ENCODE data around the gene CIZ1. TPM values are rescaled to one million over a fixed set of nuclear protein-coding genes. Genes with fewer than 3 reads are reported as not detected.
A peak's percentile ranks its signal among the peaks of the same experiment; 100 is the strongest.

Gene CIZ1
- total and polyA plus RNA-seq, 10 of the 15 experiments (the other 5 are each of a cell fraction or from before 2014, with no cell fraction given) = 1.8 to 91.6 (median 35.4) TPM

DNA sequence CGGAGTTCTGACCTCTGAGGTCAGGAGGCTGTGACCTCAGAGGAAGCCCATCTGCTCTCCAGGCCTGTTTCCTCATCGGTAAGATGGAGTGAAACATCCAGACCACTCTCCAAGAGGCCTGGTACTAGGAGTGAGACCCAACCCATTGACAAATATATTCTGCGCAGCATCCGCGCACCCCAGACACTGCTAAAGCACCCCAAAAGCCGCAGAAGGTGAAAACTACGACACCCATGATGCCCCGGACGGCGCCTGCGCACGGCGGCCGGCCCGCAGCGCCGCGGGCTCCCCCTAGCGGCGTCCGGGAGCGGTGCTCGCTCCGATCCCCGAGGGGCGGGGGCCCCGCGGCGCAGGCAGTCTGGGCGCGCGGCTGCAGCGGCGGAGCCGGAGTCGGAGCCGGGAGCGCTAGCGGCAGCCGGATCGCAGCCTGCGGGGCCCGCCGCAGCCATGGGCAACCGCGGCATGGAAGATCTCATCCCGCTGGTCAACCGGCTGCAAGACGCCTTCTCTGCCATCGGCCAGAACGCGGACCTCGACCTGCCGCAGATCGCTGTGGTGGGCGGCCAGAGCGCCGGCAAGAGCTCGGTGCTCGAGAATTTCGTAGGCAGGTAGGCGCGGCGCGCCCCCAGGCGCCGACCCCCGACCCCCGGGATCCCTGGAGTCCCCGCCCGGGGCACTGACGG, 11.8 kb upstream of the CIZ1 start, which contains the start of gene DNM1:
TSS of gene DNM1 (plus strand) at position 356 of the 683 bp plus-strand sequence. CDS start at position 448, 92 bp downstream.
- H3K4me1 ChIP-seq (ENCODE audit: control insufficient read depth, insufficient read depth, low read length) = peaks cover 7% of the 10 kb centered on the region; the same call in 1 of the 2 replicates
- H3K27ac ChIP-seq (ENCODE audit: control insufficient read depth, insufficient read depth) = no peak within 1 kb of the TSS
- H3K4me3 ChIP-seq = peak within 1 kb of the TSS; percentile 63; the same call in 1 of the 2 replicates
- intact Hi-C loops (cut with micrococcal nuclease; ENCODE audit: unreplicated experiment) (no loop called here), in situ Hi-C loops (cut with MboI) (no loop called here)
- no TSS peak for BruUV-seq (replicated peaks)
- RAD21 ChIA-PET (ENCODE audit: unreplicated experiment) = interaction anchor here (0.7 kb wide), 1 partner anchor 79 kb away, joined by 3 read pairs; no protein-coding TSS in a partner anchor
- H3K9me3 ChIP-seq (replicated peaks; ENCODE audit: control insufficient read depth, insufficient read depth, low read length) = no peaks in the 10 kb centered on the region
- peak; percentile 97 for ATAC-seq
- no peaks in the 10 kb centered on the region for H3K36me3 ChIP-seq (ENCODE audit: control insufficient read depth in 2 of 2, insufficient read depth in 2 of 2, low read length in 1 of 2)
- 2% methylated on average over 55 of the region's 72 CpGs for WGBS (ENCODE audit: insufficient coverage, insufficient replicate concordance, low lambda C conversion rate, missing lambda C conversion rate)
- H4K20me1 ChIP-seq (ENCODE audit: control insufficient read depth, insufficient read depth) = no peaks in the 10 kb centered on the region
- CTCF ChIA-PET = interaction anchor here (1.3 kb wide), 1 partner anchor 12 kb away, joined by 7 read pairs; the partner anchor contains the start of gene CIZ1
- POLR2A ChIA-PET = no interaction called here
- SMC1A ChIA-PET (ENCODE audit: uncharacterized antibody, unreplicated experiment) = no interaction called here
- no peak within 1 kb of the TSS for H3K9ac ChIP-seq (ENCODE audit: control insufficient read depth, insufficient read depth, low read length)
- peak within 1 kb of the TSS; percentile 56 for H3K4me2 ChIP-seq (ENCODE audit: control insufficient read depth, insufficient read depth)
- H3K27me3 ChIP-seq (replicated peaks in 1 of 2; ENCODE audit: control insufficient read depth in 2 of 2, insufficient read depth in 2 of 2, low read length in 1 of 2) = peaks cover 9 to 14% of the 10 kb centered on the region in 2 experiments; a peak in 3 of 4 replicates
- H3K79me2 ChIP-seq (ENCODE audit: control insufficient read depth, insufficient read depth, low read length) = no peaks in the 10 kb centered on the region
- peak; percentile 72 for FAIRE-seq
- peak within 1 kb of the TSS; percentile 79 for H2AFZ ChIP-seq (ENCODE audit: control insufficient read depth, low read depth, low read length)
- no peak for DNase-seq (ENCODE audit: low read depth, low spot score)
- no peak for TF ChIP-seq TBL1XR1 (IDR thresholded peaks at IDR 0.05; ENCODE audit: low read depth, low read length)
- TF ChIP-seq ZNF207 (IDR thresholded peaks at IDR 0.05; ENCODE audit: borderline replicate concordance) = 0 out of 2 replicates have a peak, but pooled peaks have one; percentile 50
- TF ChIP-seq SIN3A (IDR thresholded peaks at IDR 0.05; ENCODE audit: low read depth, low read length) = no peak
- TF ChIP-seq, protein P1, sequence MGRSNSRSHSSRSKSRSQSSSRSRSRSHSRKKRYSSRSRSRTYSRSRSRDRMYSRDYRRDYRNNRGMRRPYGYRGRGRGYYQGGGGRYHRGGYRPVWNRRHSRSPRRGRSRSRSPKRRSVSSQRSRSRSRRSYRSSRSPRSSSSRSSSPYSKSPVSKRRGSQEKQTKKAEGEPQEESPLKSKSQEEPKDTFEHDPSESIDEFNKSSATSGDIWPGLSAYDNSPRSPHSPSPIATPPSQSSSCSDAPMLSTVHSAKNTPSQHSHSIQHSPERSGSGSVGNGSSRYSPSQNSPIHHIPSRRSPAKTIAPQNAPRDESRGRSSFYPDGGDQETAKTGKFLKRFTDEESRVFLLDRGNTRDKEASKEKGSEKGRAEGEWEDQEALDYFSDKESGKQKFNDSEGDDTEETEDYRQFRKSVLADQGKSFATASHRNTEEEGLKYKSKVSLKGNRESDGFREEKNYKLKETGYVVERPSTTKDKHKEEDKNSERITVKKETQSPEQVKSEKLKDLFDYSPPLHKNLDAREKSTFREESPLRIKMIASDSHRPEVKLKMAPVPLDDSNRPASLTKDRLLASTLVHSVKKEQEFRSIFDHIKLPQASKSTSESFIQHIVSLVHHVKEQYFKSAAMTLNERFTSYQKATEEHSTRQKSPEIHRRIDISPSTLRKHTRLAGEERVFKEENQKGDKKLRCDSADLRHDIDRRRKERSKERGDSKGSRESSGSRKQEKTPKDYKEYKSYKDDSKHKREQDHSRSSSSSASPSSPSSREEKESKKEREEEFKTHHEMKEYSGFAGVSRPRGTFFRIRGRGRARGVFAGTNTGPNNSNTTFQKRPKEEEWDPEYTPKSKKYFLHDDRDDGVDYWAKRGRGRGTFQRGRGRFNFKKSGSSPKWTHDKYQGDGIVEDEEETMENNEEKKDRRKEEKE (IDR thresholded peaks at IDR 0.05) = no peak
- TF ChIP-seq LARP7 (IDR thresholded peaks at IDR 0.05) = peak; percentile 87
- TF ChIP-seq SUZ12 (IDR thresholded peaks at IDR 0.05; ENCODE audit: unreplicated experiment) = peak; percentile 59
- TF ChIP-seq STAT1 (conservative IDR thresholded peaks at IDR 0.05) = peak; percentile 89
- 0 out of 3 replicates have a peak, but pooled peaks have one; percentile 16 for TF ChIP-seq POU2F2 (IDR thresholded peaks at IDR 0.05; ENCODE audit: borderline replicate concordance, low read depth, low read length)
- TF ChIP-seq ZNF217 (IDR thresholded peaks at IDR 0.05) = 0 out of 2 replicates have a peak, but pooled peaks have one; percentile 48
- peak; percentile 16; the same call in 1 of the 2 replicates for TF ChIP-seq SMC3 (IDR thresholded peaks at IDR 0.05; ENCODE audit: borderline replicate concordance, low read length)
- TF ChIP-seq SMARCA5 (IDR thresholded peaks at IDR 0.05) = peak; percentile 94
- TF ChIP-seq, protein P2, sequence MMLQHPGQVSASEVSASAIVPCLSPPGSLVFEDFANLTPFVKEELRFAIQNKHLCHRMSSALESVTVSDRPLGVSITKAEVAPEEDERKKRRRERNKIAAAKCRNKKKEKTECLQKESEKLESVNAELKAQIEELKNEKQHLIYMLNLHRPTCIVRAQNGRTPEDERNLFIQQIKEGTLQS (IDR thresholded peaks at IDR 0.05; ENCODE audit: borderline replicate concordance, extremely low read depth, low read depth, low read length) = peak; percentile 77; the same call in 1 of the 2 replicates
- no peak for TF ChIP-seq HDAC6 (IDR thresholded peaks at IDR 0.05; ENCODE audit: unreplicated experiment)
- TF ChIP-seq, protein P3, sequence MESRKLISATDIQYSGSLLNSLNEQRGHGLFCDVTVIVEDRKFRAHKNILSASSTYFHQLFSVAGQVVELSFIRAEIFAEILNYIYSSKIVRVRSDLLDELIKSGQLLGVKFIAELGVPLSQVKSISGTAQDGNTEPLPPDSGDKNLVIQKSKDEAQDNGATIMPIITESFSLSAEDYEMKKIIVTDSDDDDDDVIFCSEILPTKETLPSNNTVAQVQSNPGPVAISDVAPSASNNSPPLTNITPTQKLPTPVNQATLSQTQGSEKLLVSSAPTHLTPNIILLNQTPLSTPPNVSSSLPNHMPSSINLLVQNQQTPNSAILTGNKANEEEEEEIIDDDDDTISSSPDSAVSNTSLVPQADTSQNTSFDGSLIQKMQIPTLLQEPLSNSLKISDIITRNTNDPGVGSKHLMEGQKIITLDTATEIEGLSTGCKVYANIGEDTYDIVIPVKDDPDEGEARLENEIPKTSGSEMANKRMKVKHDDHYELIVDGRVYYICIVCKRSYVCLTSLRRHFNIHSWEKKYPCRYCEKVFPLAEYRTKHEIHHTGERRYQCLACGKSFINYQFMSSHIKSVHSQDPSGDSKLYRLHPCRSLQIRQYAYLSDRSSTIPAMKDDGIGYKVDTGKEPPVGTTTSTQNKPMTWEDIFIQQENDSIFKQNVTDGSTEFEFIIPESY (IDR thresholded peaks at IDR 0.05) = no peak
- peak; percentile 54 for TF ChIP-seq CREM (IDR thresholded peaks at IDR 0.05; ENCODE audit: low read depth)
- TF ChIP-seq RELA (IDR thresholded peaks at IDR 0.05; ENCODE audit: borderline replicate concordance, partially characterized antibody) = peak; percentile 58
- TF ChIP-seq SIX5 (IDR thresholded peaks at IDR 0.05; ENCODE audit: low read depth, low read length, severe bottlenecking) = peak; percentile 93
- TF ChIP-seq IKZF1 (conservative IDR thresholded peaks at IDR 0.05) = peak; percentile 96
- TF ChIP-seq KLF5 (IDR thresholded peaks at IDR 0.05; ENCODE audit: partially characterized antibody) = peak; percentile 64
- TF ChIP-seq BHLHE40 (IDR thresholded peaks at IDR 0.05; ENCODE audit: borderline replicate concordance in 1 of 2, low read depth in 2 of 2, low read length in 1 of 2) = peak in 1 of 2 experiments; percentile 52; a peak in 2 of 4 replicates
